HG03066 (cell line): ENCODE measurements around the gene SH3RF3.
"Not testable (repeated sequence)": the region's sequence is repeated elsewhere in the genome, so short reads cannot be mapped to it uniquely, and the experiment has no call there.

Experiments
- ATAC-seq: cut with Tn5 transposase; IDR thresholded peaks from one replicate; pipeline ENCODE4 v1.9.1; 2021; ENCODE audit warnings: low read depth; ENCODE audit not compliant: unreplicated experiment

Gene SH3RF3

GRCh38 chr2:109213646-109214433 is 84.8 kb downstream of the SH3RF3 start:
- ATAC-seq: peak; percentile 60

GRCh38 chr2:109214651-109215371 is 85.8 kb downstream of the SH3RF3 start:
- ATAC-seq: no peak

- ATAC-seq: no peak
Observed at GRCh38 chr2:109215866-109216265, 86.9 kb downstream of the SH3RF3 start.

- no peak for ATAC-seq
Observed at GRCh38 chr2:109216332-109216731, 87.3 kb downstream of the SH3RF3 start.

- ATAC-seq: no peak
Observed at GRCh38 chr2:109217362-109218086, 88.5 kb downstream of the SH3RF3 start.

- ATAC-seq: no peak
Observed at GRCh38 chr2:109218087-109218791, 89.2 kb downstream of the SH3RF3 start.

- no peak for ATAC-seq
Observed at GRCh38 chr2:109218792-109219126, 89.8 kb downstream of the SH3RF3 start.

- ATAC-seq: no peak
Observed at GRCh38 chr2:109220860-109221259, 91.9 kb downstream of the SH3RF3 start.

- ATAC-seq: not testable (repeated sequence)
Observed at GRCh38 chr2:109221316-109221715, 92.3 kb downstream of the SH3RF3 start.

GRCh38 chr2:109222422-109222821 is 93.4 kb downstream of the SH3RF3 start:
- no peak for ATAC-seq

GRCh38 chr2:109222825-109223471 is 93.9 kb downstream of the SH3RF3 start:
- no peak for ATAC-seq

GRCh38 chr2:109223490-109223889 is 94.5 kb downstream of the SH3RF3 start:
- no peak for ATAC-seq

- not testable (repeated sequence) for ATAC-seq
Observed at GRCh38 chr2:109224341-109224740, 95.3 kb downstream of the SH3RF3 start.

- no peak for ATAC-seq
Observed at GRCh38 chr2:109225170-109225782, 96.3 kb downstream of the SH3RF3 start.

- ATAC-seq: no peak
Observed at GRCh38 chr2:109226128-109226527, 97.1 kb downstream of the SH3RF3 start.

- no peak for ATAC-seq
Observed at GRCh38 chr2:109226622-109227021, 97.6 kb downstream of the SH3RF3 start.

- ATAC-seq: no peak
Observed at GRCh38 chr2:109229094-109229675, 100.2 kb downstream of the SH3RF3 start.

GRCh38 chr2:109230941-109231420 is 102.0 kb downstream of the SH3RF3 start:
- ATAC-seq: no peak

- no peak for ATAC-seq
Observed at GRCh38 chr2:109231428-109231827, 102.4 kb downstream of the SH3RF3 start.
